GM23338 (cell line): ENCODE measurements around the gene CES1. TPM values are rescaled to one million over a fixed set of nuclear protein-coding genes. Genes with fewer than 3 reads are reported as not detected.
"Not testable (repeated sequence)": the region's sequence is repeated elsewhere in the genome, so short reads cannot be mapped to it uniquely, and the experiment has no call there.

ENCODE experiments used
- ATAC-seq: fragments of 200-7000 bp; cut with Tn5 transposase; 3 replicates; pipeline ENCODE4 v1.9.1; 2020
- DNase-seq: peaks from one replicate; pipeline ENCODE4 v3.0.0-alpha.2; 2015; ENCODE audit warnings: low spot score
- H2AFZ ChIP-seq: fragments of 200-600 bp; sonication (generic); 2 replicates; pipeline ENCODE4 v1.8.0; 2016; ENCODE audit warnings: antibody characterized with exemption, mild to moderate bottlenecking, moderate library complexity
- H3F3A ChIP-seq: fragments of 200-600 bp; sonication (generic); replicated peaks from 2 replicates; pipeline ENCODE4 v1.8.0; 2017; ENCODE audit warnings: antibody characterized with exemption, mixed run types, low read depth
- H3K27ac ChIP-seq: fragments of 200-600 bp; sonication (generic); 2 replicates; pipeline ENCODE4 v1.6.1; 2016; ENCODE audit warnings: low read depth
- H3K27me3 ChIP-seq: fragments of 200-600 bp; sonication (generic); 2 replicates; pipeline ENCODE4 v1.8.0; 2016; ENCODE audit warnings: mild to moderate bottlenecking, mixed run types, moderate library complexity; ENCODE audit not compliant: insufficient read depth
- H3K36me3 ChIP-seq: fragments of 200-600 bp; sonication (generic); 2 replicates; pipeline ENCODE4 v1.8.0; 2016; ENCODE audit warnings: mild to moderate bottlenecking; ENCODE audit not compliant: insufficient read depth
- H3K4me1 ChIP-seq: fragments of 200-600 bp; sonication (generic); 2 replicates; pipeline ENCODE4 v1.8.0; 2016; ENCODE audit warnings: mild to moderate bottlenecking, moderate library complexity; ENCODE audit not compliant: insufficient read depth
- H3K4me2 ChIP-seq: fragments of 200-600 bp; sonication (generic); 2 replicates; pipeline ENCODE4 v1.7.1; 2017; ENCODE audit warnings: mixed run types
- H3K4me3 ChIP-seq: fragments of 200-600 bp; sonication (generic); 2 replicates; pipeline ENCODE4 v1.6.1; 2016; ENCODE audit warnings: mixed run types
- H3K79me2 ChIP-seq: fragments of 200-600 bp; sonication (generic); replicated peaks from 2 replicates; pipeline ENCODE4 v1.8.0; 2017; ENCODE audit warnings: mild to moderate bottlenecking; ENCODE audit not compliant: insufficient read depth
- H3K9me2 ChIP-seq: fragments of 200-600 bp; sonication (generic); 2 replicates; pipeline ENCODE4 v1.8.0; 2017; ENCODE audit not compliant: insufficient read depth
- H4K20me1 ChIP-seq: fragments of 200-600 bp; sonication (generic); replicated peaks from 2 replicates; pipeline ENCODE4 v1.8.0; 2017; ENCODE audit warnings: mild to moderate bottlenecking; ENCODE audit not compliant: insufficient read depth
- H3K27ac Mint-ChIP-seq: 2 replicates; pipeline ENCODE4 v1.8.0; 2020; ENCODE audit warnings: inconsistent platforms, mild to moderate bottlenecking, moderate library complexity, mixed read lengths
- H3K27me3 Mint-ChIP-seq: 3 replicates; pipeline ENCODE4 v1.8.0; 2022; ENCODE audit warnings: low read depth, mild to moderate bottlenecking, moderate library complexity, mixed read lengths, inconsistent platforms; ENCODE audit not compliant: insufficient read depth, poor library complexity
- H3K36me3 Mint-ChIP-seq: 3 replicates; pipeline ENCODE4 v1.8.0; 2021; ENCODE audit warnings: low read depth, mild to moderate bottlenecking, inconsistent platforms, moderate library complexity, mixed read lengths
- H3K4me1 Mint-ChIP-seq: 3 replicates; pipeline ENCODE4 v1.8.0; 2020; ENCODE audit warnings: mild to moderate bottlenecking, inconsistent platforms, mixed read lengths
- H3K4me3 Mint-ChIP-seq: 3 replicates; pipeline ENCODE4 v1.8.0; 2021; ENCODE audit warnings: moderate library complexity, mild to moderate bottlenecking, inconsistent platforms, mixed read lengths
- H3K9me3 Mint-ChIP-seq: 3 replicates; pipeline ENCODE4 v1.8.0; 2020; ENCODE audit warnings: moderate library complexity, mild to moderate bottlenecking, inconsistent platforms, mixed read lengths
- CREB1 ChIP-seq: fragments of 250-450 bp; sonication (Bioruptor Pico); IDR thresholded peaks from 2 replicates; pipeline ENCODE4 v1.5.0; 2020; ENCODE audit warnings: low read depth, mild to moderate bottlenecking, moderate library complexity
- CTCF ChIP-seq, 2 experiments: fragments of 200-600 bp in 1 of 2; sonication (generic) in 1 of 2; conservative IDR thresholded peaks; 2 replicates each; pipeline versions ENCODE4 v1.5.1 to v1.6.1; 2016 to 2017; ENCODE audit warnings: antibody characterized with exemption in 2 of 2, low read depth in 2 of 2, mild to moderate bottlenecking in 2 of 2, moderate library complexity in 1 of 2
- ETS1 ChIP-seq: IDR thresholded peaks from 2 replicates; pipeline ENCODE4 v1.6.1; 2016; ENCODE audit warnings: antibody characterized with exemption
- EZH2 ChIP-seq: fragments of 200-600 bp; sonication (generic); IDR thresholded peaks from one replicate; pipeline ENCODE4 v1.8.0; 2017; ENCODE audit warnings: antibody characterized with exemption, mild to moderate bottlenecking, low read depth; ENCODE audit not compliant: unreplicated experiment
- EZH2phosphoT487 ChIP-seq: fragments of 200-600 bp; sonication (generic); IDR thresholded peaks from one replicate; pipeline ENCODE4 v1.8.1; 2018; ENCODE audit warnings: antibody characterized with exemption; ENCODE audit not compliant: unreplicated experiment
- NANOG ChIP-seq: IDR thresholded peaks from 2 replicates; pipeline ENCODE4 v1.6.1; 2016; ENCODE audit warnings: antibody characterized with exemption, borderline replicate concordance
- REST ChIP-seq: IDR thresholded peaks from one replicate; pipeline ENCODE4 v1.6.1; 2018; ENCODE audit warnings: antibody characterized with exemption; ENCODE audit not compliant: unreplicated experiment
- STAT1 ChIP-seq: IDR thresholded peaks from one replicate; pipeline ENCODE4 v1.6.1; 2016; ENCODE audit warnings: antibody characterized with exemption; ENCODE audit not compliant: unreplicated experiment
- ZNF331 ChIP-seq: fragments of 250-450 bp; sonication (Bioruptor Pico); IDR thresholded peaks from 2 replicates; pipeline ENCODE4 v1.5.0; 2020; ENCODE audit warnings: low read depth, mild to moderate bottlenecking, moderate library complexity
- ZNF462 ChIP-seq: fragments of 250-450 bp; sonication (Bioruptor Pico); IDR thresholded peaks from 2 replicates; pipeline ENCODE4 v1.5.0; 2020; ENCODE audit warnings: mild to moderate bottlenecking, moderate library complexity
- polyA plus RNA-seq: library from polyadenylated mRNA; unstranded; fragments of >200 nt; fragmentation: Nextera tagmentation; extraction: Ambion mirVana; gene quantifications from 2 replicates; pipeline ENCODE4 v1.2.1, GENCODE V29; 2016
- total RNA-seq: library from RNA; depleted of rRNA; stranded (reverse); fragments of >200 nt; shearing (Covaris generic); gene quantifications from 2 replicates; pipeline ENCODE4 v1.2.3, GENCODE V29; 2014

CES1 gene
- total and polyA plus RNA-seq, 2 experiments from 2014 or later = 1.5 TPM; not detected in 1

GRCh38 chr16:55835581-55835980 lies 2.7 kb upstream of the CES1 start:
- ATAC-seq = no peak
- no peaks in the 10 kb centered on the region for H3K79me2 ChIP-seq
- no peak overlapping the region for H3K4me3 Mint-ChIP-seq
- peaks cover 2% of the 10 kb centered on the region for H3K27me3 Mint-ChIP-seq
- no peaks in the 10 kb centered on the region; the same call in 2 of the 3 replicates for H3K9me3 Mint-ChIP-seq
- no peaks in the 10 kb centered on the region for H3K27me3 ChIP-seq
- no peak overlapping the region for H3K4me2 ChIP-seq
- no peaks in the 10 kb centered on the region for H3K36me3 ChIP-seq
- no peak overlapping the region for H3K27ac ChIP-seq
- H3K27ac Mint-ChIP-seq = no peak overlapping the region
- 0 out of 3 replicates have a peak, but pooled peaks cover 9% of the 10 kb centered on the region for H3K4me1 Mint-ChIP-seq
- no peaks in the 10 kb centered on the region for H3F3A ChIP-seq
- H3K36me3 Mint-ChIP-seq = no peaks in the 10 kb centered on the region
- H3K4me1 ChIP-seq = no peaks in the 10 kb centered on the region
- DNase-seq = no peak
- H4K20me1 ChIP-seq = no peaks in the 10 kb centered on the region
- H2AFZ ChIP-seq = no peak overlapping the region
- no peaks in the 10 kb centered on the region for H3K9me2 ChIP-seq
- H3K4me3 ChIP-seq = no peak overlapping the region
- TF ChIP-seq NANOG = no peak
- TF ChIP-seq ZNF331 (CRISPR knock-in tag) = no peak
- TF ChIP-seq REST = no peak
- no peak for TF ChIP-seq EZH2
- no peak for TF ChIP-seq EZH2phosphoT487
- TF ChIP-seq CTCF (conservative IDR thresholded peaks at IDR 0.05; ENCODE audit: low read depth in 2 of 2) = no peak
- TF ChIP-seq CREB1 (CRISPR knock-in tag) = no peak
- TF ChIP-seq STAT1 = no peak
- no peak for TF ChIP-seq ZNF462 (CRISPR knock-in tag)
- no peak for TF ChIP-seq ETS1

DNA sequence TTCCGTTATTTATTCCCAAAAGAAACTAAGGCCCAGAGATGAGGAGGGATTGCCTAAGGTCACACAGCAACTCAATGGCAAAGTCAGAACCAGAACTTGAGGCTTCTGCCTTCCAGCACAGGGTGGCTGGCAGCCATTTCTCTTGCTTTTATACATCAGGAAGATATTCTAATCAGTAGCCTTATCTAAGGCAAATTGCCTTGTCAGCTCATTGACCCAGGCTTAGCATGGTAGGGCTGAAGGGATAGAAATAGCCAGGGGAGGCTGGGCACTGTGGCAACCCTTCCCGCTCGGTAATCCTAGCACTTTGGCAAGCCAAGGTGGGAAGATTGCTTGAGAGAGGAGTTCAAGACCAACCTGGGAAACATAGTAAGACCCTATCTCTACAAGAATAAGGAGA lies 2.3 kb upstream of the CES1 start:
- not testable (repeated sequence) for H3K79me2 ChIP-seq, H3K4me1 ChIP-seq, H3K4me3 ChIP-seq, H3K36me3 Mint-ChIP-seq, H3K9me3 Mint-ChIP-seq, H3K4me2 ChIP-seq, H3K27me3 Mint-ChIP-seq, H4K20me1 ChIP-seq, H3K4me1 Mint-ChIP-seq, H3K27ac ChIP-seq, H2AFZ ChIP-seq, H3F3A ChIP-seq, ATAC-seq, H3K27me3 ChIP-seq, H3K36me3 ChIP-seq, DNase-seq, H3K4me3 Mint-ChIP-seq, H3K9me2 ChIP-seq, H3K27ac Mint-ChIP-seq
